Measurements from ENCODE around the gene AKTIP.
"Not testable (repeated sequence)": the region's sequence is repeated elsewhere in the genome, so short reads cannot be mapped to it uniquely, and the experiment has no call there.

The AKTIP gene

GRCh38 chr16:53515259-53515658 lies 12.2 kb upstream of the AKTIP start:
- no peak for DNase-seq

- not testable (repeated sequence) for DNase-seq
Observed at GRCh38 chr16:53512795-53513194, 9.8 kb upstream of the AKTIP start.

GRCh38 chr16:53511403-53512280 lies 8.6 kb upstream of the AKTIP start:
- no peak for DNase-seq

- DNase-seq: no peak
Observed at GRCh38 chr16:53511084-53511402, 8.0 kb upstream of the AKTIP start.

GRCh38 chr16:53510704-53511070 lies 7.7 kb upstream of the AKTIP start:
- no peak for DNase-seq

- peak; percentile 65 for DNase-seq
Observed at GRCh38 chr16:53509906-53510703, 7.1 kb upstream of the AKTIP start.

- DNase-seq: no peak
Observed at GRCh38 chr16:53507464-53508179, 4.6 kb upstream of the AKTIP start.

- no peak for DNase-seq
Observed at GRCh38 chr16:53506254-53506653, 3.2 kb upstream of the AKTIP start.

GRCh38 chr16:53504665-53505064 lies 1.7 kb upstream of the AKTIP start:
- DNase-seq: peak; percentile 36

GRCh38 chr16:53503991-53504663 lies 1.1 kb upstream of the AKTIP start:
- peak; percentile 55 for DNase-seq

- DNase-seq: peak; percentile 100
Observed at GRCh38 chr16:53503270-53503923, 388 bp upstream of the AKTIP start.

- DNase-seq: no peak
Observed at GRCh38 chr16:53501216-53501859, 1.7 kb downstream of the AKTIP start.

GRCh38 chr16:53498984-53499383 lies 4.0 kb downstream of the AKTIP start:
- DNase-seq: no peak

GRCh38 chr16:53495325-53495724 lies 7.7 kb downstream of the AKTIP start:
- no peak for DNase-seq

- no peak for DNase-seq
Observed at GRCh38 chr16:53494636-53495035, 8.4 kb downstream of the AKTIP start.

- no peak for DNase-seq
Observed at GRCh38 chr16:53492503-53492902, 10.5 kb downstream of the AKTIP start.

GRCh38 chr16:53489755-53490154 lies 13.3 kb downstream of the AKTIP start:
- DNase-seq: no peak

- DNase-seq: no peak
Observed at GRCh38 chr16:53486230-53486629, 16.8 kb downstream of the AKTIP start.

GRCh38 chr16:53484542-53484941 lies 18.5 kb downstream of the AKTIP start:
- no peak for DNase-seq

GRCh38 chr16:53482123-53482522 lies 20.9 kb downstream of the AKTIP start:
- DNase-seq: no peak

GRCh38 chr16:53480394-53480793 lies 22.6 kb downstream of the AKTIP start:
- DNase-seq: no peak

GRCh38 chr16:53478965-53479364 lies 24.0 kb downstream of the AKTIP start:
- DNase-seq: no peak

Measured in fibroblast of skin of abdomen (primary cell).